Bronchial epithelial cell (primary cell): Measurements from ENCODE around the gene NAA11. TPM values are rescaled to one million over a fixed set of nuclear protein-coding genes. Genes with fewer than 3 reads are reported as not detected.

Source experiments
- DNase-seq: peaks from one replicate; pipeline ENCODE4 v3.0.0-alpha.2; 2010; ENCODE audit warnings: low read depth
- FAIRE-seq: peaks from 2 replicates; lab custom pipeline; 2011; peaks lifted over from hg19 to GRCh38; lab: Jason Lieb, UNC
- H3K27me3 ChIP-seq: 2 replicates; pipeline ENCODE4 v1.5.1; 2011; ENCODE audit warnings: low read length; ENCODE audit not compliant: control insufficient read depth, insufficient read depth
- H3K36me3 ChIP-seq: 2 replicates; pipeline ENCODE4 v1.5.1; 2011; ENCODE audit warnings: low read length; ENCODE audit not compliant: control insufficient read depth, insufficient read depth
- H3K4me3 ChIP-seq: 2 replicates; pipeline ENCODE4 v1.5.1; 2011; ENCODE audit warnings: mild to moderate bottlenecking, low read depth, low read length, control low read depth
- total RNA-seq: library from RNA; depleted of rRNA; stranded (reverse); fragments of >200 nt; gene quantifications from 2 replicates; pipeline ENCODE4 v1.2.1, GENCODE V29; 2014
- TF ChIP-seq, protein P1 (sequence below): IDR thresholded peaks from 2 replicates; pipeline ENCODE4 v1.5.1; 2011; ENCODE audit warnings: mild to moderate bottlenecking, moderate library complexity, low read length, control low read depth, inconsistent platforms; ENCODE audit not compliant: insufficient read depth, severe bottlenecking

NAA11 gene
- total RNA-seq, 1 donor from 2014 or later = not detected

DNA sequence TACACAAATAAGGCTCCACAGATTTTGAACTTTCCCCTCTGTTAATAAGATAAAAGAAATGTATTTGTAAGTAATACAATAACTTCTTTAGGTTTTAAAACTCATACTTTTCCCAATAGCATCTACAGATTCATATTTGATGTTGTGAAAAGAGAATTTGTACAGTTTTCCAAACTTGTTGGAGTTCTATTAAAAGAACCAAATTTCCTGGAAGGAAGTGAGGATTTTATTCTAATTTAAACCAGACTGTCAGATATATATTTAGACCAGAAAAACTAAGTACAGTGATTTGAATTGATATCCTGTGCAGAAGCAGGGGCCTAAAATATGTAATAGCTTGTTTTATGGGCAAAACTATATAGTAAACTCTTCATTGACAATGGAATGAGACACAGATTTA lies 53.7 kb downstream of the NAA11 start:
- TF ChIP-seq, protein P1, sequence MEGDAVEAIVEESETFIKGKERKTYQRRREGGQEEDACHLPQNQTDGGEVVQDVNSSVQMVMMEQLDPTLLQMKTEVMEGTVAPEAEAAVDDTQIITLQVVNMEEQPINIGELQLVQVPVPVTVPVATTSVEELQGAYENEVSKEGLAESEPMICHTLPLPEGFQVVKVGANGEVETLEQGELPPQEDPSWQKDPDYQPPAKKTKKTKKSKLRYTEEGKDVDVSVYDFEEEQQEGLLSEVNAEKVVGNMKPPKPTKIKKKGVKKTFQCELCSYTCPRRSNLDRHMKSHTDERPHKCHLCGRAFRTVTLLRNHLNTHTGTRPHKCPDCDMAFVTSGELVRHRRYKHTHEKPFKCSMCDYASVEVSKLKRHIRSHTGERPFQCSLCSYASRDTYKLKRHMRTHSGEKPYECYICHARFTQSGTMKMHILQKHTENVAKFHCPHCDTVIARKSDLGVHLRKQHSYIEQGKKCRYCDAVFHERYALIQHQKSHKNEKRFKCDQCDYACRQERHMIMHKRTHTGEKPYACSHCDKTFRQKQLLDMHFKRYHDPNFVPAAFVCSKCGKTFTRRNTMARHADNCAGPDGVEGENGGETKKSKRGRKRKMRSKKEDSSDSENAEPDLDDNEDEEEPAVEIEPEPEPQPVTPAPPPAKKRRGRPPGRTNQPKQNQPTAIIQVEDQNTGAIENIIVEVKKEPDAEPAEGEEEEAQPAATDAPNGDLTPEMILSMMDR = no peak
- H3K36me3 ChIP-seq = no peaks in the 10 kb centered on the region
- no peak overlapping the region for H3K4me3 ChIP-seq
- H3K27me3 ChIP-seq = no peaks in the 10 kb centered on the region
- FAIRE-seq (no peak), DNase-seq (no peak)

DNA sequence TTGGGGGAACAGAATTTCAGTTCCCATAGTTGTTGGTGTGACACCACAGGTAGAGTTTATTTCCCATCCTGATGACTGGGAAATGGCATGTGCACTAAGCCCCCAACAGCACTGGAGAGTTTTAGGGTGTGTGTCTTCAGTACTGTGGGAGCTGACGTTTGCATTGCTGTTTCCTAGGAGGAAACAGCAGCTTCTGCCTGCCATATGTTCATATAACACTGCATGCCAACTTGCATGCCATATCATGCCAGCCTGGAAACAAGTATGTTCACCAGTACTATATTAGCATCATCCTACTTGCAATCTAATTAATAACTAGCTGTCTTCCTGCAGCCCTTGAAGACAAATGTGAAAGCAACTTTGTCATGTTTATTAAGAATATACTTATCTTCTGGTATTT lies 58.2 kb downstream of the NAA11 start:
- DNase-seq (no peak), FAIRE-seq (no peak)
- H3K27me3 ChIP-seq = no peaks in the 10 kb centered on the region
- H3K4me3 ChIP-seq = no peak overlapping the region
- TF ChIP-seq, protein P1 = no peak
- H3K36me3 ChIP-seq = no peaks in the 10 kb centered on the region

Other genes with a start within 250 kb of the NAA11 start
- not detected in 2 replicates for gene GK2, start 82.2 kb upstream of the NAA11 start, total RNA-seq